GM12891 (cell line): ENCODE results near the gene MUC20.

ENCODE experiments used
- DNase-seq: peaks from one replicate; pipeline ENCODE4 v3.0.0; 2011; ENCODE audit warnings: low spot score; ENCODE audit not compliant: insufficient read length
- FAIRE-seq: peaks from 2 replicates; lab custom pipeline; 2011; peaks lifted over from hg19 to GRCh38; lab: Jason Lieb, UNC
- PAX5 ChIP-seq: IDR thresholded peaks from 2 replicates; pipeline ENCODE4 v1.6.1; 2011; ENCODE audit warnings: low read length, moderate library complexity, mild to moderate bottlenecking; ENCODE audit not compliant: insufficient read depth, severe bottlenecking
- POLR2A ChIP-seq: IDR thresholded peaks from 2 replicates; pipeline ENCODE4 v1.6.1; 2011; ENCODE audit warnings: low read depth, low read length, control low read depth
- POLR2AphosphoS5 ChIP-seq: IDR thresholded peaks from 2 replicates; pipeline ENCODE4 v1.6.1; 2011; ENCODE audit warnings: low read depth, low read length, control low read depth
- POU2F2 ChIP-seq: IDR thresholded peaks from 2 replicates; pipeline ENCODE4 v1.6.1; 2011; ENCODE audit warnings: low read depth, mild to moderate bottlenecking, control low read depth, low read length, moderate library complexity
- SPI1 ChIP-seq: IDR thresholded peaks from 2 replicates; pipeline ENCODE4 v1.6.1; 2011; ENCODE audit warnings: low read depth, low read length, control low read depth
- TAF1 ChIP-seq: IDR thresholded peaks from 2 replicates; pipeline ENCODE4 v1.6.1; 2011; ENCODE audit warnings: low read depth, low read length, control low read depth

The MUC20 gene

GRCh38 chr3:195754906-195755305 lies 34.1 kb downstream of the MUC20 start:
- DNase-seq (no peak), FAIRE-seq (no peak)
- no peak for TF ChIP-seq POLR2A
- no peak for TF ChIP-seq TAF1
- TF ChIP-seq SPI1 = no peak
- no peak for TF ChIP-seq POU2F2
- TF ChIP-seq PAX5 = no peak
- TF ChIP-seq POLR2AphosphoS5 = no peak

- TF ChIP-seq POU2F2 (no peak), TAF1 (no peak), POLR2AphosphoS5 (no peak), POLR2A (no peak), SPI1 (no peak), PAX5 (no peak)
- FAIRE-seq = no peak
- no peak for DNase-seq
Measured at GRCh38 chr3:195755391-195755790, 34.6 kb downstream of the MUC20 start.

GRCh38 chr3:195755791-195756676 lies 35.3 kb downstream of the MUC20 start:
- FAIRE-seq (no peak), DNase-seq (no peak)
- TF ChIP-seq POLR2A (no peak), TAF1 (no peak), PAX5 (no peak), SPI1 (no peak), POU2F2 (no peak), POLR2AphosphoS5 (no peak)

GRCh38 chr3:195757438-195757770 lies 36.6 kb downstream of the MUC20 start:
- no peak for TF ChIP-seq TAF1
- no peak for TF ChIP-seq POLR2A
- no peak for TF ChIP-seq PAX5
- TF ChIP-seq POLR2AphosphoS5 = no peak
- TF ChIP-seq SPI1 = no peak
- no peak for TF ChIP-seq POU2F2
- FAIRE-seq (no peak), DNase-seq (no peak)

GRCh38 chr3:195757827-195758226 lies 37.0 kb downstream of the MUC20 start:
- FAIRE-seq (no peak), DNase-seq (no peak)
- no peak for TF ChIP-seq POLR2AphosphoS5
- TF ChIP-seq SPI1 = no peak
- TF ChIP-seq POU2F2 = no peak
- no peak for TF ChIP-seq PAX5
- TF ChIP-seq POLR2A = no peak
- no peak for TF ChIP-seq TAF1

- TF ChIP-seq POLR2A = no peak
- TF ChIP-seq TAF1 = no peak
- no peak for TF ChIP-seq POLR2AphosphoS5
- TF ChIP-seq SPI1 = no peak
- no peak for TF ChIP-seq POU2F2
- no peak for TF ChIP-seq PAX5
- DNase-seq (no peak), FAIRE-seq (no peak)
Measured at GRCh38 chr3:195758721-195759353, 38.1 kb downstream of the MUC20 start.

GRCh38 chr3:195760345-195761122 lies 39.8 kb downstream of the MUC20 start:
- FAIRE-seq = no peak
- DNase-seq = no peak
- TF ChIP-seq POLR2A = no peak
- no peak for TF ChIP-seq TAF1
- TF ChIP-seq PAX5 = no peak
- no peak for TF ChIP-seq POU2F2
- no peak for TF ChIP-seq SPI1
- no peak for TF ChIP-seq POLR2AphosphoS5

GRCh38 chr3:195761123-195761566 lies 40.4 kb downstream of the MUC20 start:
- TF ChIP-seq POLR2A (no peak), PAX5 (no peak), SPI1 (no peak), TAF1 (no peak), POLR2AphosphoS5 (no peak), POU2F2 (no peak)
- FAIRE-seq = no peak
- no peak for DNase-seq

GRCh38 chr3:195761567-195762248 lies 40.9 kb downstream of the MUC20 start:
- DNase-seq = no peak
- FAIRE-seq = no peak
- TF ChIP-seq TAF1 (no peak), POLR2A (no peak), POU2F2 (no peak), SPI1 (no peak), PAX5 (no peak), POLR2AphosphoS5 (no peak)
